Measurements from ENCODE around the gene INTS1. TPM values are rescaled to one million over a fixed set of nuclear protein-coding genes. Genes with fewer than 3 reads are reported as not detected.

The INTS1 gene
- total and polyA plus RNA-seq, 10 of the 15 experiments (the other 5 are each of a cell fraction or from before 2014, with no cell fraction given) = 0.52 to 89.0 (median 15.1) TPM

- in situ Hi-C loops (cut with MboI) = no loop called here
- POLR2A ChIA-PET = no interaction called here
- CTCF ChIA-PET = no interaction called here
- TF ChIP-seq, protein P1, sequence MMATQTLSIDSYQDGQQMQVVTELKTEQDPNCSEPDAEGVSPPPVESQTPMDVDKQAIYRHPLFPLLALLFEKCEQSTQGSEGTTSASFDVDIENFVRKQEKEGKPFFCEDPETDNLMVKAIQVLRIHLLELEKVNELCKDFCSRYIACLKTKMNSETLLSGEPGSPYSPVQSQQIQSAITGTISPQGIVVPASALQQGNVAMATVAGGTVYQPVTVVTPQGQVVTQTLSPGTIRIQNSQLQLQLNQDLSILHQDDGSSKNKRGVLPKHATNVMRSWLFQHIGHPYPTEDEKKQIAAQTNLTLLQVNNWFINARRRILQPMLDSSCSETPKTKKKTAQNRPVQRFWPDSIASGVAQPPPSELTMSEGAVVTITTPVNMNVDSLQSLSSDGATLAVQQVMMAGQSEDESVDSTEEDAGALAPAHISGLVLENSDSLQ (IDR thresholded peaks at IDR 0.05) = no peak
- TF ChIP-seq ZBTB40 (IDR thresholded peaks at IDR 0.05; ENCODE audit: borderline replicate concordance) = no peak
- TF ChIP-seq HDAC2 (IDR thresholded peaks at IDR 0.05) = no peak
- TF ChIP-seq, protein P2, sequence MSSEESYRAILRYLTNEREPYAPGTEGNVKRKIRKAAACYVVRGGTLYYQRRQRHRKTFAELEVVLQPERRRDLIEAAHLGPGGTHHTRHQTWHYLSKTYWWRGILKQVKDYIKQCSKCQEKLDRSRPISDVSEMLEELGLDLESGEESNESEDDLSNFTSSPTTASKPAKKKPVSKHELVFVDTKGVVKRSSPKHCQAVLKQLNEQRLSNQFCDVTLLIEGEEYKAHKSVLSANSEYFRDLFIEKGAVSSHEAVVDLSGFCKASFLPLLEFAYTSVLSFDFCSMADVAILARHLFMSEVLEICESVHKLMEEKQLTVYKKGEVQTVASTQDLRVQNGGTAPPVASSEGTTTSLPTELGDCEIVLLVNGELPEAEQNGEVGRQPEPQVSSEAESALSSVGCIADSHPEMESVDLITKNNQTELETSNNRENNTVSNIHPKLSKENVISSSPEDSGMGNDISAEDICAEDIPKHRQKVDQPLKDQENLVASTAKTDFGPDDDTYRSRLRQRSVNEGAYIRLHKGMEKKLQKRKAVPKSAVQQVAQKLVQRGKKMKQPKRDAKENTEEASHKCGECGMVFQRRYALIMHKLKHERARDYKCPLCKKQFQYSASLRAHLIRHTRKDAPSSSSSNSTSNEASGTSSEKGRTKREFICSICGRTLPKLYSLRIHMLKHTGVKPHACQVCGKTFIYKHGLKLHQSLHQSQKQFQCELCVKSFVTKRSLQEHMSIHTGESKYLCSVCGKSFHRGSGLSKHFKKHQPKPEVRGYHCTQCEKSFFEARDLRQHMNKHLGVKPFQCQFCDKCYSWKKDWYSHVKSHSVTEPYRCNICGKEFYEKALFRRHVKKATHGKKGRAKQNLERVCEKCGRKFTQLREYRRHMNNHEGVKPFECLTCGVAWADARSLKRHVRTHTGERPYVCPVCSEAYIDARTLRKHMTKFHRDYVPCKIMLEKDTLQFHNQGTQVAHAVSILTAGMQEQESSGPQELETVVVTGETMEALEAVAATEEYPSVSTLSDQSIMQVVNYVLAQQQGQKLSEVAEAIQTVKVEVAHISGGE (CRISPR knock-in tag; IDR thresholded peaks at IDR 0.05) = no peak
- no peak for TF ChIP-seq ZBTB33 (IDR thresholded peaks at IDR 0.05)
- no peak for TF ChIP-seq CHD4 (IDR thresholded peaks at IDR 0.05)
- no peak for TF ChIP-seq MXI1 (IDR thresholded peaks at IDR 0.05; ENCODE audit: low read depth, low read length)
- TF ChIP-seq FOS (IDR thresholded peaks at IDR 0.05; ENCODE audit: borderline replicate concordance, extremely low read depth, insufficient read length) = no peak
- no peak for TF ChIP-seq EED (IDR thresholded peaks at IDR 0.05; ENCODE audit: low read depth)
Observed at GRCh38 chr7:1511444-1512422, 7.5 kb upstream of the INTS1 start.

More at GRCh38 chr7:1511444-1512422, 7.5 kb upstream of the INTS1 start:
- Histone ChIP-seq H3K9ac (ENCODE audit: control insufficient read depth, insufficient read depth, low read length) (no peak overlapping the region), H3K4me1 (ENCODE audit: control insufficient read depth, insufficient read depth, low read length) (peaks cover 13% of the 10 kb centered on the region), H3K36me3 (ENCODE audit: control insufficient read depth in 2 of 2, insufficient read depth in 2 of 2, low read length in 1 of 2) (no peaks in the 10 kb centered on the region), H3K4me3 (no peak overlapping the region), H3K9me3 (replicated peaks; ENCODE audit: control insufficient read depth, insufficient read depth, low read length) (no peaks in the 10 kb centered on the region), H3K79me2 (ENCODE audit: control insufficient read depth, insufficient read depth, low read length) (no peaks in the 10 kb centered on the region), H2AFZ (ENCODE audit: control insufficient read depth, low read depth, low read length) (no peak overlapping the region), H4K20me1 (ENCODE audit: control insufficient read depth, insufficient read depth) (no peaks in the 10 kb centered on the region), H3K27ac (ENCODE audit: control insufficient read depth, insufficient read depth) (no peak overlapping the region), H3K27me3 (replicated peaks in 1 of 2; ENCODE audit: control insufficient read depth in 2 of 2, insufficient read depth in 2 of 2, low read length in 1 of 2) (no peaks in the 10 kb centered on the region), H3K4me2 (ENCODE audit: control insufficient read depth, insufficient read depth) (no peak overlapping the region)
- no TSS peak for BruUV-seq (replicated peaks)
- no peak for FAIRE-seq
- ATAC-seq = no peak
- intact Hi-C loops (cut with micrococcal nuclease; ENCODE audit: unreplicated experiment) = no loop called here
- ChIA-PET RAD21 (ENCODE audit: unreplicated experiment) (no interaction called here), SMC1A (ENCODE audit: uncharacterized antibody, unreplicated experiment) (no interaction called here)
- DNase-seq (ENCODE audit: low read depth, low spot score) = no peak
- WGBS (ENCODE audit: insufficient coverage, insufficient replicate concordance, low lambda C conversion rate, missing lambda C conversion rate) = 65% methylated on average over 30 of the region's 30 CpGs

All from GM12878 (cell line).